HepG2 (cell line): ENCODE results near the gene PCBP4. TPM values are rescaled to one million over a fixed set of nuclear protein-coding genes. Genes with fewer than 3 reads are reported as not detected.
A peak's percentile ranks its signal among the peaks of the same experiment; 100 is the strongest.

Experiments
- ATAD3A ChIP-seq: sonication (generic); formaldehyde crosslinking; IDR thresholded peaks from 2 replicates; pipeline ENCODE4 v1.4.0; 2020; ENCODE audit warnings: missing genetic modification reagents
- CEBPG ChIP-seq: IDR thresholded peaks from 2 replicates; pipeline ENCODE4 v1.6.1; 2016
- HOXD1 ChIP-seq: sonication (generic); formaldehyde crosslinking; IDR thresholded peaks from 2 replicates; pipeline ENCODE4 v1.5.0; 2020; ENCODE audit warnings: missing genetic modification reagents
- MED1 ChIP-seq: sonication (generic); formaldehyde crosslinking; IDR thresholded peaks from 2 replicates; pipeline ENCODE4 v1.4.0; 2020; ENCODE audit warnings: missing genetic modification reagents
- NCOR1 ChIP-seq: fragments of 200-600 bp; sonication (generic); IDR thresholded peaks from 2 replicates; pipeline ENCODE4 v1.7.0; 2017; ENCODE audit warnings: antibody characterized with exemption, low read length, borderline replicate concordance
- SP4 ChIP-seq: sonication (generic); formaldehyde crosslinking; IDR thresholded peaks from 2 replicates; pipeline ENCODE4 v1.8.1; 2023; ENCODE audit warnings: mild to moderate bottlenecking, missing genetic modification reagents
- SSRP1 ChIP-seq: IDR thresholded peaks from 2 replicates; pipeline ENCODE4 v1.6.1; 2016; ENCODE audit warnings: control low read depth
- ZBTB33 ChIP-seq: sonication (generic); formaldehyde crosslinking; IDR thresholded peaks from 2 replicates; pipeline ENCODE4 v1.4.0; 2020; ENCODE audit warnings: missing genetic modification reagents
- ZNF143 ChIP-seq: sonication (generic); formaldehyde crosslinking; IDR thresholded peaks from 2 replicates; pipeline ENCODE4 v1.4.0; 2020; ENCODE audit warnings: missing genetic modification reagents
- ZNF574 ChIP-seq: sonication (generic); formaldehyde crosslinking; IDR thresholded peaks from 2 replicates; pipeline ENCODE4 v1.4.0; 2020; ENCODE audit warnings: missing genetic modification reagents
- ZNF607 ChIP-seq: sonication (generic); formaldehyde crosslinking; IDR thresholded peaks from 2 replicates; pipeline ENCODE4 v1.5.1; 2020; ENCODE audit warnings: missing genetic modification reagents, mild to moderate bottlenecking, borderline replicate concordance
- ZSCAN25 ChIP-seq: sonication (generic); formaldehyde crosslinking; IDR thresholded peaks from 2 replicates; pipeline ENCODE4 v1.8.0; 2022; ENCODE audit warnings: mild to moderate bottlenecking, missing genetic modification reagents
- polyA plus RNA-seq, 8 experiments: library from polyadenylated mRNA; depleted of rRNA in 3 of 8; stranded (reverse) in 7 of 8; unstranded in 1 of 8; fragments of >200 nt; fragmentation: Illumina TruSeq in 4 of 8; extraction: Trizol in 4 of 8; gene quantifications; 2 replicates each; pipeline versions ENCODE4 v1.2.1 to v1.2.3, GENCODE V29; 2011 to 2016; ENCODE audit warnings: low read depth in 4 of 8, missing spikeins in 1 of 8, mixed read lengths in 1 of 8; ENCODE audit not compliant: insufficient read depth in 1 of 8
- total RNA-seq, 5 experiments: library from RNA; depleted of rRNA; stranded (reverse); fragments of >200 nt; fragmentation: Illumina TruSeq; extraction: Trizol; gene quantifications; 2 replicates each; pipeline ENCODE4 v1.2.3, GENCODE V29; 2016; ENCODE audit warnings: low read depth in 1 of 5
- TF ChIP-seq, protein P1 (sequence below): sonication (generic); formaldehyde crosslinking; IDR thresholded peaks from 2 replicates; pipeline ENCODE4 v1.4.0; 2020; ENCODE audit warnings: mild to moderate bottlenecking, missing genetic modification reagents, borderline replicate concordance
- TF ChIP-seq, protein P2 (sequence below): sonication (generic); formaldehyde crosslinking; IDR thresholded peaks from 2 replicates; pipeline ENCODE4 v1.5.0; 2020; ENCODE audit warnings: mild to moderate bottlenecking, missing genetic modification reagents, moderate library complexity
- TF ChIP-seq, protein P3 (sequence below): sonication (generic); formaldehyde crosslinking; IDR thresholded peaks from 2 replicates; pipeline ENCODE4 v1.8.0; 2022; ENCODE audit warnings: missing genetic modification reagents, low read depth, mild to moderate bottlenecking, borderline replicate concordance
- TF ChIP-seq, protein P4 (sequence below): IDR thresholded peaks from 2 replicates; pipeline ENCODE4 v1.6.1; 2016
- TF ChIP-seq, protein P5 (sequence below): sonication (generic); formaldehyde crosslinking; IDR thresholded peaks from 2 replicates; pipeline ENCODE4 v1.5.0; 2020; ENCODE audit warnings: missing genetic modification reagents

PCBP4 gene
- total and polyA plus RNA-seq, 2 of the 13 experiments (the other 11 are each of a cell fraction or from before 2014, with no cell fraction given) = 36.8 to 51.3 TPM

DNA sequence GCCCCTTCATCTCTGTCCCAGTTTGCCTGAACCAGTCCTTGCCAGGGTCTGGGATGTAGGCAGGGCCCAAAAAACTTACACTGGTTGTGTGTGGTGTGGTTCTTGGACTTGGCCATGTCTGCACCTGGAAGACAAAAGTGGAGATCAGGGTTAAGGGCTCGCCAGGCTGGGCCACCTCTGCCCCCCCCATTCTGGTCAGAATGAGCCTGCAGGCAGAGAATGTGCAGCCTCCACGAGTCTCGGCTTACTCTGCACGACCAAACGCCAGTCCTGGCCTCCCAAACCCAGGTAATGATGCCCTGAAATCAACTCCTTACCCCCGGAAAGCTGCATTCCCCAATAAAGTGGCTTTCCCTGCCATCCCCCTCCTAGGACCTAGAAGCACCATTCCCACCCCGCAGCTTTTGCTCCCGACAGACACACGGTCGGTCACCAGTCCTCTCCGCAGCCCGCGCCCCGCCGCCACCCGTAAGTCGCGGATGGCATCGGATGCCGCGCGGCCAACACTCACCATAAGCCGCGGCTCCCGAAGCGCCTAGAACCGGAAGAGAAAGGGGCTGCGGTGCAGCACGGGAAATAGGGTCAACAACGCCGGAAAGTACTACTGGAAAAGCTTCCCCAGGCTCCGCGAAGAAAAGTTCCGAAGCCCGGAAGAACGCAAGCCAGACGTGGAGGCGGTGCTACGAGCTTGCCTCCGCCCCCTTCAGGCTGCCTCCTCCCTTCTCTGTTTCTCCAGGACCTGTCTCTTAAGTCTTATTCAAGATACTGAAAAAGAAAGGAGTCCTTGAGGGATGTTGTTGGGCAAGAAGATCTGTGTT lies 28.3 kb upstream of the PCBP4 start, which contains the start of gene RPL29 (continued):
- TF ChIP-seq, protein P1, sequence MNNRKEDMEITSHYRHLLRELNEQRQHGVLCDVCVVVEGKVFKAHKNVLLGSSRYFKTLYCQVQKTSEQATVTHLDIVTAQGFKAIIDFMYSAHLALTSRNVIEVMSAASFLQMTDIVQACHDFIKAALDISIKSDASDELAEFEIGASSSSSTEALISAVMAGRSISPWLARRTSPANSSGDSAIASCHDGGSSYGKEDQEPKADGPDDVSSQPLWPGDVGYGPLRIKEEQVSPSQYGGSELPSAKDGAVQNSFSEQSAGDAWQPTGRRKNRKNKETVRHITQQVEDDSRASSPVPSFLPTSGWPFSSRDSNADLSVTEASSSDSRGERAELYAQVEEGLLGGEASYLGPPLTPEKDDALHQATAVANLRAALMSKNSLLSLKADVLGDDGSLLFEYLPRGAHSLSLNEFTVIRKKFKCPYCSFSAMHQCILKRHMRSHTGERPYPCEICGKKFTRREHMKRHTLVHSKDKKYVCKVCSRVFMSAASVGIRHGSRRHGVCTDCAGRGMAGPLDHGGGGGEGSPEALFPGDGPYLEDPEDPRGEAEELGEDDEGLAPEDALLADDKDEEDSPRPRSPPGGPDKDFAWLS (CRISPR knock-in tag) = peak; percentile 53; the same call in 1 of the 2 replicates
- TF ChIP-seq CEBPG (CRISPR knock-in tag) = no peak; the same call in 1 of the 2 replicates
- 0 out of 2 replicates have a peak, but pooled peaks have one; percentile 19 for TF ChIP-seq ZNF607
- no peak; the same call in none of the 2 replicates for TF ChIP-seq HOXD1 (CRISPR knock-in tag)
- TF ChIP-seq, protein P2, sequence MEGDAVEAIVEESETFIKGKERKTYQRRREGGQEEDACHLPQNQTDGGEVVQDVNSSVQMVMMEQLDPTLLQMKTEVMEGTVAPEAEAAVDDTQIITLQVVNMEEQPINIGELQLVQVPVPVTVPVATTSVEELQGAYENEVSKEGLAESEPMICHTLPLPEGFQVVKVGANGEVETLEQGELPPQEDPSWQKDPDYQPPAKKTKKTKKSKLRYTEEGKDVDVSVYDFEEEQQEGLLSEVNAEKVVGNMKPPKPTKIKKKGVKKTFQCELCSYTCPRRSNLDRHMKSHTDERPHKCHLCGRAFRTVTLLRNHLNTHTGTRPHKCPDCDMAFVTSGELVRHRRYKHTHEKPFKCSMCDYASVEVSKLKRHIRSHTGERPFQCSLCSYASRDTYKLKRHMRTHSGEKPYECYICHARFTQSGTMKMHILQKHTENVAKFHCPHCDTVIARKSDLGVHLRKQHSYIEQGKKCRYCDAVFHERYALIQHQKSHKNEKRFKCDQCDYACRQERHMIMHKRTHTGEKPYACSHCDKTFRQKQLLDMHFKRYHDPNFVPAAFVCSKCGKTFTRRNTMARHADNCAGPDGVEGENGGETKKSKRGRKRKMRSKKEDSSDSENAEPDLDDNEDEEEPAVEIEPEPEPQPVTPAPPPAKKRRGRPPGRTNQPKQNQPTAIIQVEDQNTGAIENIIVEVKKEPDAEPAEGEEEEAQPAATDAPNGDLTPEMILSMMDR (CRISPR knock-in tag) = peak; percentile 49
- peak; percentile 58 for TF ChIP-seq ZBTB33 (CRISPR knock-in tag)
- TF ChIP-seq NCOR1 = peak; percentile 37; the same call in 1 of the 2 replicates
- peak; percentile 90 for TF ChIP-seq SP4
- TF ChIP-seq, protein P3, sequence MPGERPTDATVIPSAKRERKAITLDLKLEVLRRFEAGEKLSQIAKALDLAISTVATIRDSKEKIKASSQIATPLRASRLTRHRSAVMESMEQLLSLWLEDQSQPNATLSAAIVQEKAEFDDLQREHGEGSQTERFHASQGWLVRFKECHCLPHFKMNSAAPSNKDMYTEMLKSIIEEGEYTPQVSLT (CRISPR knock-in tag) = no peak; the same call in 1 of the 2 replicates
- 0 out of 2 replicates have a peak, but pooled peaks have one; percentile 58 for TF ChIP-seq SSRP1 (CRISPR knock-in tag)
- TF ChIP-seq, protein P4, sequence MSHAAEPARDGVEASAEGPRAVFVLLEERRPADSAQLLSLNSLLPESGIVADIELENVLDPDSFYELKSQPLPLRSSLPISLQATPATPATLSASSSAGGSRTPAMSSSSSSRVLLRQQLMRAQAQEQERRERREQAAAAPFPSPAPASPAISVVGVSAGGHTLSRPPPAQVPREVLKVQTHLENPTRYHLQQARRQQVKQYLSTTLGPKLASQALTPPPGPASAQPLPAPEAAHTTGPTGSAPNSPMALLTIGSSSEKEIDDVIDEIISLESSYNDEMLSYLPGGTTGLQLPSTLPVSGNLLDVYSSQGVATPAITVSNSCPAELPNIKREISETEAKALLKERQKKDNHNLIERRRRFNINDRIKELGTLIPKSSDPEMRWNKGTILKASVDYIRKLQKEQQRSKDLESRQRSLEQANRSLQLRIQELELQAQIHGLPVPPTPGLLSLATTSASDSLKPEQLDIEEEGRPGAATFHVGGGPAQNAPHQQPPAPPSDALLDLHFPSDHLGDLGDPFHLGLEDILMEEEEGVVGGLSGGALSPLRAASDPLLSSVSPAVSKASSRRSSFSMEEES = peak; percentile 71; the same call in 1 of the 2 replicates
- TF ChIP-seq ZSCAN25 (CRISPR knock-in tag) = no peak
- TF ChIP-seq ZNF574 (CRISPR knock-in tag) = peak; percentile 96
- TF ChIP-seq, protein P5, sequence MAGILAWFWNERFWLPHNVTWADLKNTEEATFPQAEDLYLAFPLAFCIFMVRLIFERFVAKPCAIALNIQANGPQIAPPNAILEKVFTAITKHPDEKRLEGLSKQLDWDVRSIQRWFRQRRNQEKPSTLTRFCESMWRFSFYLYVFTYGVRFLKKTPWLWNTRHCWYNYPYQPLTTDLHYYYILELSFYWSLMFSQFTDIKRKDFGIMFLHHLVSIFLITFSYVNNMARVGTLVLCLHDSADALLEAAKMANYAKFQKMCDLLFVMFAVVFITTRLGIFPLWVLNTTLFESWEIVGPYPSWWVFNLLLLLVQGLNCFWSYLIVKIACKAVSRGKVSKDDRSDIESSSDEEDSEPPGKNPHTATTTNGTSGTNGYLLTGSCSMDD = no peak
- peak; percentile 80 for TF ChIP-seq MED1 (CRISPR knock-in tag)
- TF ChIP-seq ZNF143 (CRISPR knock-in tag) = peak; percentile 91
- no peak for TF ChIP-seq ATAD3A
